ENCODE data around the gene PAQR5.

The PAQR5 gene

DNA sequence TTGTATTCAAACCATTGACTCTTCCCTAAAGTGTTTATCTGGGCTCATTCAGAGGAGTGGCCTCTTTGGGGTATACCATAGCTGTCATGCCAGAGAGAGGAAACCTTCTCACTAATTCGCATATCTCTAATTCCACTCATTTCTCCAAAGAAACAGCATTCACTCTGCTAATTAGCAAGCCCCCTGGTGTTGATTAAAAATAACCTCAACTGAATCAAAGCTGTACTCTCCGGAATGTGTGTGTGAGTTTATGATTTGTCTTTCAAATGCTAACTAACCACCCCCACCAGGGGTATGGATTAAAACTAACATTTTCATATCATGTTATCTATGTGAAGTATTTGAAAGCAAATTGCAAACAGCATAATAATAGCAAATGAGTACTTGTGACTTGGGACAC, 45.5 kb downstream of the PAQR5 start:
- H3K4me3 ChIP-seq (ENCODE audit: control insufficient read depth, low read depth, low read length): no peak overlapping the region
- TF ChIP-seq, protein P1, sequence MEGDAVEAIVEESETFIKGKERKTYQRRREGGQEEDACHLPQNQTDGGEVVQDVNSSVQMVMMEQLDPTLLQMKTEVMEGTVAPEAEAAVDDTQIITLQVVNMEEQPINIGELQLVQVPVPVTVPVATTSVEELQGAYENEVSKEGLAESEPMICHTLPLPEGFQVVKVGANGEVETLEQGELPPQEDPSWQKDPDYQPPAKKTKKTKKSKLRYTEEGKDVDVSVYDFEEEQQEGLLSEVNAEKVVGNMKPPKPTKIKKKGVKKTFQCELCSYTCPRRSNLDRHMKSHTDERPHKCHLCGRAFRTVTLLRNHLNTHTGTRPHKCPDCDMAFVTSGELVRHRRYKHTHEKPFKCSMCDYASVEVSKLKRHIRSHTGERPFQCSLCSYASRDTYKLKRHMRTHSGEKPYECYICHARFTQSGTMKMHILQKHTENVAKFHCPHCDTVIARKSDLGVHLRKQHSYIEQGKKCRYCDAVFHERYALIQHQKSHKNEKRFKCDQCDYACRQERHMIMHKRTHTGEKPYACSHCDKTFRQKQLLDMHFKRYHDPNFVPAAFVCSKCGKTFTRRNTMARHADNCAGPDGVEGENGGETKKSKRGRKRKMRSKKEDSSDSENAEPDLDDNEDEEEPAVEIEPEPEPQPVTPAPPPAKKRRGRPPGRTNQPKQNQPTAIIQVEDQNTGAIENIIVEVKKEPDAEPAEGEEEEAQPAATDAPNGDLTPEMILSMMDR (IDR thresholded peaks at IDR 0.05; ENCODE audit: control insufficient read depth, insufficient read depth, low read depth, low read length, missing control alignments): no peak
- no peak for DNase-seq (ENCODE audit: low read depth)

DNA sequence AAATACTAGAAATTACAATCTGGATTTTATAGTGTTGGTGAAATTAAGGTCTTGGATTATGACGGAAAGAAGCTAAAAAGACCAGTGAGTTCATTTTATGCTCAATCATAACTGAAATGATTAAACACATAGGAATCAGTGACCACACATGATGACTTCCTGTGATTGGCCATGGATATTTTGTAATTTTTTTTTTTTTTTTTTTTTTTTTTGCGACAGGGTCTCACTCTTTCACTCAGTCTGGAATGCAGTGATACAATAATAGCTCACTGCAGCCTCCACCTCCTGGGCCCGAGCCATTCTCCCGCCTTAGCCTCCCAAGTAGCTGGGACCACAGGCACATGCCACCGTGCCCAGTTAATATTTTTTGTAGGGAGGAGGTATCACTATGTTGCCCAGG, 47.4 kb downstream of the PAQR5 start:
- H3K4me3 ChIP-seq (ENCODE audit: control insufficient read depth, low read depth, low read length): no peak overlapping the region
- DNase-seq (ENCODE audit: low read depth): no peak
- TF ChIP-seq, protein P1 (IDR thresholded peaks at IDR 0.05; ENCODE audit: control insufficient read depth, insufficient read depth, low read depth, low read length, missing control alignments): no peak

DNA sequence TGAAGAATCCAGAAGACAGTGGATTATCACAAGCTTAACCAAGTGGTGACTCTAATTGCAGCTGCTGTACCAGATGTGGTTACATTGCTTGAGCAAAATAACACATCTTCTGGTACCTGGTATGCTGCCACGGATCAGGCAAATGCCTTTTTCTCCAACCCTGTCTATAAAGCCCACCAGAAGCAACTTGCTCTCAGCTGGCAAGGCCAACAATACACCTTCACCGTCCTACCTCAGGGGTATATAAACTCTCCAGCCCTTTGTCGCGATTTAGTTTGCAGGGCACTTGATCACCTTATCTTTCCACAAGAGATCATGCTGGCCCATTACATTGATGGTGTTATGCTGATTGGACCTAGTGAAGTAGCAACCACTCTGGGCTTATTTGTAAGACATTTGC, 52.6 kb downstream of the PAQR5 start:
- DNase-seq (ENCODE audit: low read depth): no peak
- TF ChIP-seq, protein P1 (IDR thresholded peaks at IDR 0.05; ENCODE audit: control insufficient read depth, insufficient read depth, low read depth, low read length, missing control alignments): no peak
- no peak overlapping the region for H3K4me3 ChIP-seq (ENCODE audit: control insufficient read depth, low read depth, low read length)

DNA sequence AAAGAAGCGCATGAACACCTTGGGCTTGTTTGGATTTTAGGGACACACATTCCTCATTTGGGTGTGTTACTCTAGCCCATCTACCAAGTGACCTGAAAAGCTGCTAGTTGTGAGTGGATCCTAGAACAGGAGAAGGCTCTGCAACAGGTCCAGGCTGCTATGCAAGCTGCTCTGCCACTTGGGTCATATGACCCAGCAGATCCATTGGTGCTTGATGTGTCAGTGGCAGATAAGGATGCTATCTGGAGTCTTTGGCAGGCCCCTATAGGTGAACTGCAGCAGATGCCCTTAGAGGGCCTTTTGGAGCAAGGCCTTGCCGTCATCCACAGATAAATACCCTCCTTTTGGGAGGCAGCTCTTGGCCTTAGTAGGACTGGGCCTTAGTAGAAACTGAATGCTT, 53.2 kb downstream of the PAQR5 start:
- DNase-seq (ENCODE audit: low read depth): no peak
- TF ChIP-seq, protein P1 (IDR thresholded peaks at IDR 0.05; ENCODE audit: control insufficient read depth, insufficient read depth, low read depth, low read length, missing control alignments): no peak
- H3K4me3 ChIP-seq (ENCODE audit: control insufficient read depth, low read depth, low read length): no peak overlapping the region

DNA sequence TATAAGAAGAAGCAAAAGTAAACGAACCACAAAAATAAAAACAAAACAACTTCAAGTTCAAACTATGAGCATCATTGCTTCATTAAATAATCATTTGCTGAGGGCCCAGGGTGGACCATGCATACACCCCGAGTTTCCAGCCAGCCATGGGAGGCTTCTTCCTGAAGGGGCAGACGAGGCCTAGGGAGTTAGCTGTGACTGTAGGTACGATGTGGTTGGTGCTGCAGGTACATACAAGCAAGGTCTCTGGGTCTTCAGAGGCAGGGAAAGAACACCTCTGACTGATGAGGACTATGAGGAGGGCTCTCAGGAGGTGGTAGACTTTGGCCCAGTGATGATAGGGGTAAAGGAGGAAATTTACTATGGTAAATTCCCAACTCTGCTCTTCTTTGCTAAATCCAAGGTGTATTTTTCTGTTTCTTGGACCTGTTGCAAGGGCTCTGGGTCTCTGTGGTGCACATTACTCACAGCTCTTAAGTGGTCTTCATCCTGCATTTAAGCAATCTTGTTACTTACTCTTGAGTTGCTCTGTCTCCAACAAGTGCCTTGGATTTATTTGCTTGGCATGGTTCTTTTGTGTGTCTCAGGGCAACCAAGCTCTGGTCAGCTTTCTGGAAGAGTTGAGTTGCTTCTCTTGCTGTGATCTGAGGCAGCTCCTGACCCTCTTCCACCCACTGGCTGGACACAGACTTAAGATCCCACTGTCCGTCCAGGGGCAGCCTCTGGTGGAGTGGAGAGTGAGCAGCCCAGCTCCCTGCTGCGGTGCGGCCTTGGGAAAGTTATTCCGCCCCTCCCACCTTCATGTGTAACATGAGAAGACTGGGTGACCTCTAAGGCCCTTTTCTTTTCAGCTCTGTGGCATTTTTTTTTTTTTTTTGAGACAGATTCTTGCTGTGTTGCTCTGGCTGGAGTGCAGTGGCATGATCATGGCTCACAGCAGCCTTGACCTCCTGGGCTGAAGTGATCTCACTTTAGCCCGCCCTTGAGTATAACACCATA, 59.4 kb downstream of the PAQR5 start:
- no peak overlapping the region for H3K4me3 ChIP-seq (ENCODE audit: control insufficient read depth, low read depth, low read length)
- DNase-seq (ENCODE audit: low read depth): no peak
- TF ChIP-seq, protein P1 (IDR thresholded peaks at IDR 0.05; ENCODE audit: control insufficient read depth, insufficient read depth, low read depth, low read length, missing control alignments): no peak

DNA sequence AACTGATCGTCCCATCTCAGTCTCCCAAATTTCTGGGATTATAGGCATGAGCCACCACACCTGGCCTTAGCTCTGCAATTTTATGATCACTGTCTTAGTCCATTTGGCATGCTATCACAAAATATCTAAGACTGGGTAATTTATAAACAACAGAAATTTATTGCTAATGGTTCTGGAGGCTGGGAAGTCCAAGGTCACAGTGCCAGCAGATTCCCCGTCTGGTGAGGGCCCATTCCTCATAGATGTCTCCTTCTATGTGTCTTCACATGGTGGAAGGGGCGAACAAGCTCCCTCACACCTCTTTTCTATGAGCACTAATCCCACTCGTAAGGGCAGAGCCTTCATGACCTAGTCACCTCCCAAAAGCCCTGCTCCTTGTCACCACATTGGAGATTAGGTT, 60.1 kb downstream of the PAQR5 start:
- TF ChIP-seq, protein P1 (IDR thresholded peaks at IDR 0.05; ENCODE audit: control insufficient read depth, insufficient read depth, low read depth, low read length, missing control alignments): no peak
- H3K4me3 ChIP-seq (ENCODE audit: control insufficient read depth, low read depth, low read length): no peak overlapping the region
- DNase-seq (ENCODE audit: low read depth): no peak
